HG02970 (cell line): ENCODE results near the gene UMAD1.

Experiments used
- ATAC-seq: cut with Tn5 transposase; IDR thresholded peaks from one replicate; pipeline ENCODE4 v1.9.1; 2021; ENCODE audit warnings: mild to moderate bottlenecking, moderate library complexity, moderate number of reproducible peaks; ENCODE audit not compliant: unreplicated experiment, low FRiP score

UMAD1 gene

GRCh38 chr7:7761340-7761973 is 120.9 kb downstream of the UMAD1 start:
- no peak for ATAC-seq

GRCh38 chr7:7761974-7762779 is 121.6 kb downstream of the UMAD1 start:
- no peak for ATAC-seq

GRCh38 chr7:7764520-7765396 is 124.2 kb downstream of the UMAD1 start:
- no peak for ATAC-seq

- peak; percentile 42 for ATAC-seq
Measured at GRCh38 chr7:7765422-7765821, 124.9 kb downstream of the UMAD1 start.

- ATAC-seq: no peak
Measured at GRCh38 chr7:7766671-7767070, 126.1 kb downstream of the UMAD1 start.

- no peak for ATAC-seq
Measured at GRCh38 chr7:7768977-7769709, 128.6 kb downstream of the UMAD1 start.

GRCh38 chr7:7769710-7770627 is 129.4 kb downstream of the UMAD1 start:
- ATAC-seq: no peak

GRCh38 chr7:7771452-7771851 is 130.9 kb downstream of the UMAD1 start:
- ATAC-seq: no peak

- ATAC-seq: no peak
Measured at GRCh38 chr7:7772397-7772821, 131.9 kb downstream of the UMAD1 start.

GRCh38 chr7:7773334-7774309 is 133.1 kb downstream of the UMAD1 start:
- ATAC-seq: no peak

- no peak for ATAC-seq
Measured at GRCh38 chr7:7779888-7780287, 139.3 kb downstream of the UMAD1 start.

- ATAC-seq: no peak
Measured at GRCh38 chr7:7783001-7783400, 142.4 kb downstream of the UMAD1 start.

GRCh38 chr7:7785344-7785973 is 144.9 kb downstream of the UMAD1 start:
- ATAC-seq: no peak

- no peak for ATAC-seq
Measured at GRCh38 chr7:7786595-7786994, 146.0 kb downstream of the UMAD1 start.

- ATAC-seq: no peak
Measured at GRCh38 chr7:7789551-7789988, 149.0 kb downstream of the UMAD1 start.

GRCh38 chr7:7790041-7790741 is 149.6 kb downstream of the UMAD1 start:
- ATAC-seq: no peak

GRCh38 chr7:7791523-7791922 is 151.0 kb downstream of the UMAD1 start:
- no peak for ATAC-seq
